GM12878 (cell line): Measurements from ENCODE around the gene SEC62. TPM values are rescaled to one million over a fixed set of nuclear protein-coding genes. Genes with fewer than 3 reads are reported as not detected.

Experiments used
- ATAC-seq: fragments of 200-7000 bp; cut with Tn5 transposase; 3 replicates; pipeline ENCODE4 v1.9.1; 2020; ENCODE audit warnings: mild to moderate bottlenecking, moderate library complexity
- BruUV-seq: library from RNA; stranded (reverse); fragments of 400-500 nt; replicated peaks from 2 replicates; lab custom pipeline; 2021; lab: Mats Ljungman, UMichigan
- CTCF ChIA-PET: fragments of 300-600 bp; sonication (Branson Sonifier 250); formaldehyde crosslinking; extraction: SDS; loops from one replicate; lab custom pipeline; 2021; ENCODE audit warnings: inconsistent platforms; lab: Yijun Ruan, JAX
- POLR2A ChIA-PET: fragments of 350-600 bp; formaldehyde crosslinking; extraction: SDS; loops from one replicate; lab custom pipeline; 2021; ENCODE audit warnings: inconsistent platforms; lab: Charles Lee
- RAD21 ChIA-PET: fragments of 300-600 bp; sonication (Branson Sonifier 250); formaldehyde crosslinking; loops from one replicate; lab custom pipeline; 2023; ENCODE audit warnings: antibody characterized with exemption; ENCODE audit not compliant: unreplicated experiment; lab: Charles Lee
- SMC1A ChIA-PET: fragments of 300-600 bp; sonication (Branson Sonifier 250); formaldehyde crosslinking; loops from one replicate; lab custom pipeline; 2023; ENCODE audit not compliant: unreplicated experiment, uncharacterized antibody; lab: Charles Lee
- DNase-seq: peaks from one replicate; pipeline ENCODE4 v3.0.0-alpha.2; 2011; ENCODE audit warnings: low read depth, low spot score
- FAIRE-seq: peaks from 3 replicates; lab custom pipeline; 2011; peaks lifted over from hg19 to GRCh38; lab: Jason Lieb, UNC
- H2AFZ ChIP-seq: 2 replicates; pipeline ENCODE4 v1.6.0; 2011; ENCODE audit warnings: low read depth, low read length, control low read depth; ENCODE audit not compliant: control insufficient read depth
- H3K27ac ChIP-seq: 2 replicates; pipeline ENCODE4 v1.5.1; 2011; ENCODE audit warnings: control low read depth; ENCODE audit not compliant: control insufficient read depth, insufficient read depth
- H3K27me3 ChIP-seq, 2 experiments: replicated peaks in 1 of 2; 2 replicates each; pipeline versions ENCODE4 v1.6.0 to v1.6.1; 2011; ENCODE audit warnings: low read length in 1 of 2; ENCODE audit not compliant: control insufficient read depth in 2 of 2, insufficient read depth in 2 of 2
- H3K36me3 ChIP-seq, 2 experiments: 2 replicates each; pipeline ENCODE4 v1.5.1; 2011; ENCODE audit warnings: low read length in 1 of 2; ENCODE audit not compliant: control insufficient read depth in 2 of 2, insufficient read depth in 2 of 2
- H3K4me1 ChIP-seq: 2 replicates; pipeline ENCODE4 v1.6.1; 2011; ENCODE audit warnings: mild to moderate bottlenecking, low read length, moderate library complexity, mixed read lengths; ENCODE audit not compliant: control insufficient read depth, insufficient read depth
- H3K4me2 ChIP-seq: 2 replicates; pipeline ENCODE4 v1.6.0; 2011; ENCODE audit warnings: control low read depth; ENCODE audit not compliant: control insufficient read depth, insufficient read depth
- H3K4me3 ChIP-seq: fragments of 200-600 bp; sonication (generic); 2 replicates; pipeline ENCODE4 v1.5.1; 2016
- H3K79me2 ChIP-seq: 2 replicates; pipeline ENCODE4 v1.6.0; 2011; ENCODE audit warnings: low read length; ENCODE audit not compliant: control insufficient read depth, insufficient read depth
- H3K9ac ChIP-seq: 2 replicates; pipeline ENCODE4 v1.8.0; 2011; ENCODE audit warnings: low read length, control low read depth, mixed read lengths; ENCODE audit not compliant: control insufficient read depth, insufficient read depth
- H3K9me3 ChIP-seq: replicated peaks from 3 replicates; pipeline ENCODE4 v1.5.1; 2011; ENCODE audit warnings: mild to moderate bottlenecking, low read length; ENCODE audit not compliant: control insufficient read depth, insufficient read depth
- H4K20me1 ChIP-seq: 2 replicates; pipeline ENCODE4 v1.6.0; 2011; ENCODE audit not compliant: control insufficient read depth, insufficient read depth
- ATF7 ChIP-seq: fragments of 450-650 bp; IDR thresholded peaks from 2 replicates; pipeline ENCODE4 v1.6.1; 2016; ENCODE audit warnings: low read depth, mild to moderate bottlenecking
- BACH1 ChIP-seq: fragments of 450-650 bp; IDR thresholded peaks from 2 replicates; pipeline ENCODE4 v1.6.1; 2017; ENCODE audit warnings: mild to moderate bottlenecking, borderline replicate concordance
- CREM ChIP-seq: IDR thresholded peaks from 2 replicates; pipeline ENCODE4 v1.6.1; 2014; ENCODE audit warnings: antibody characterized with exemption, low read depth
- E2F4 ChIP-seq: IDR thresholded peaks from 2 replicates; pipeline ENCODE4 v1.6.1; 2012; ENCODE audit warnings: low read depth, low read length, improper control_type of control experiment
- HDAC6 ChIP-seq: fragments of 200-600 bp; sonication (generic); IDR thresholded peaks from one replicate; pipeline ENCODE4 v1.8.0; 2017; ENCODE audit warnings: antibody characterized with exemption; ENCODE audit not compliant: unreplicated experiment
- MAX ChIP-seq: IDR thresholded peaks from 2 replicates; pipeline ENCODE4 v1.6.1; 2012; ENCODE audit warnings: low read depth, low read length, improper control_type of control experiment
- MLLT1 ChIP-seq: fragments of 450-650 bp; IDR thresholded peaks from 2 replicates; pipeline ENCODE4 v1.6.1; 2016; ENCODE audit warnings: mild to moderate bottlenecking
- RUNX3 ChIP-seq: IDR thresholded peaks from 2 replicates; pipeline ENCODE4 v1.6.1; 2012; ENCODE audit warnings: low read length, inconsistent platforms
- TCF3 ChIP-seq: IDR thresholded peaks from 2 replicates; pipeline ENCODE4 v1.6.1; 2012; ENCODE audit warnings: low read depth, mild to moderate bottlenecking, low read length, borderline replicate concordance; ENCODE audit not compliant: insufficient read depth
- YY1 ChIP-seq: IDR thresholded peaks from 2 replicates; pipeline ENCODE4 v1.6.1; 2011; ENCODE audit warnings: low read depth, mild to moderate bottlenecking, low read length
- ZBTB11 ChIP-seq: fragments of 450-650 bp; formaldehyde crosslinking; IDR thresholded peaks from 2 replicates; pipeline ENCODE4 v1.5.0; 2022; ENCODE audit warnings: mild to moderate bottlenecking, missing genetic modification characterization
- ZBTB33 ChIP-seq: fragments of 450-650 bp; IDR thresholded peaks from 2 replicates; pipeline ENCODE4 v1.6.1; 2017; ENCODE audit warnings: mild to moderate bottlenecking
- ZNF207 ChIP-seq: fragments of 450-650 bp; IDR thresholded peaks from 2 replicates; pipeline ENCODE4 v1.6.1; 2014; ENCODE audit warnings: antibody characterized with exemption, mild to moderate bottlenecking, borderline replicate concordance
- ZNF274 ChIP-seq: IDR thresholded peaks from one replicate; pipeline ENCODE4 v1.8.0; 2011; ENCODE audit not compliant: insufficient read length, insufficient read depth
- WGBS: methylation state at CpG from one replicate; pipeline ENCODE4 v1.1.6; 2016; ENCODE audit warnings: low lambda C conversion rate; ENCODE audit not compliant: insufficient replicate concordance, insufficient coverage; ENCODE audit errors: missing lambda C conversion rate; 5-methylcytosine and 5-hydroxymethylcytosine counted together
- in situ Hi-C: fragments of 300-500 bp; cut with MboI; formaldehyde crosslinking; loops from 9 replicates; pipeline ENCODE4 v1.14.3; 2018; ENCODE audit warnings: mixed read lengths
- intact Hi-C: fragments of 100-400 bp; cut with micrococcal nuclease; formaldehyde crosslinking; loops from one replicate; pipeline ENCODE4 v1.14.2; 2022; ENCODE audit not compliant: unreplicated experiment
- polyA plus RNA-seq, 11 experiments: library from polyadenylated mRNA; depleted of rRNA in 4 of 11; unstranded in 6 of 11; stranded (reverse) in 5 of 11; fragments of >200 nt; fragmentation: Nextera tagmentation in 4 of 11; fragmentation: Illumina TruSeq in 1 of 11; extraction: Ambion mirVana in 4 of 11; extraction: Trizol in 1 of 11; gene quantifications; 1 replicate in 1 of 11; 2 replicates in 10 of 11; pipeline versions ENCODE4 v1.2.1 to v1.2.3, GENCODE V29; 2011 to 2016; ENCODE audit warnings: inconsistent platforms in 2 of 11, missing spikeins in 2 of 11, low read depth in 1 of 11
- total RNA-seq, 4 experiments: library from RNA; depleted of rRNA in 3 of 4; stranded (reverse); fragments of >200 nt in 3 of 4; fragmentation: Illumina TruSeq in 1 of 4; extraction: Trizol in 1 of 4; gene quantifications; 2 replicates each; pipeline versions ENCODE4 v1.2.1 to v1.2.3, GENCODE V29; 2013 to 2021

The SEC62 gene
- total and polyA plus RNA-seq, 10 of the 15 experiments (the other 5 are each of a cell fraction or from before 2014, with no cell fraction given) = 25.6 to 270 (median 94.8) TPM

- TF ChIP-seq ZBTB11 (CRISPR knock-in tag) (no peak), RUNX3 (no peak), YY1 (no peak), ZNF274 (no peak)
These were observed 55.7 kb downstream of the SEC62 start (continued) for GRCh38 chr3:170022336-170022735.

- DNase-seq (no peak), ATAC-seq (no peak), FAIRE-seq (no peak)
- no peak overlapping the region for H3K9ac ChIP-seq
- H2AFZ ChIP-seq = no peak overlapping the region
- ChIA-PET SMC1A (interaction anchor here (1.0 kb wide), 1 partner anchor 93 kb away, joined by 3 read pairs; no protein-coding TSS in a partner anchor), POLR2A (no interaction called here), CTCF (interaction anchor here (0.9 kb wide), 1 partner anchor 8 kb away, joined by 3 read pairs; no protein-coding TSS in a partner anchor), RAD21 (no interaction called here)
- H3K9me3 ChIP-seq = no peaks in the 10 kb centered on the region
- no peaks in the 10 kb centered on the region for H3K4me1 ChIP-seq
- no peaks in the 10 kb centered on the region for H3K27me3 ChIP-seq
- in situ Hi-C loops = no loop called here
- no peaks in the 10 kb centered on the region for H4K20me1 ChIP-seq
- H3K4me2 ChIP-seq = no peak overlapping the region
- intact Hi-C loops = no loop called here
- H3K4me3 ChIP-seq = no peak overlapping the region
- H3K27ac ChIP-seq = no peak overlapping the region
- WGBS = 96% methylated on average over 1 of the region's 1 CpG
- no TSS peak for BruUV-seq
- H3K79me2 ChIP-seq = no peaks in the 10 kb centered on the region
- H3K36me3 ChIP-seq = no peaks in the 10 kb centered on the region
- TF ChIP-seq E2F4 = no peak
- TF ChIP-seq ZNF207 = no peak
- no peak for TF ChIP-seq TCF3
- TF ChIP-seq HDAC6 = no peak
- TF ChIP-seq MAX = no peak
- no peak for TF ChIP-seq CREM
- no peak for TF ChIP-seq ZBTB33
- no peak for TF ChIP-seq MLLT1
- TF ChIP-seq ATF7 = no peak
- TF ChIP-seq BACH1 = no peak
These were observed 56.6 kb downstream of the SEC62 start for GRCh38 chr3:170023165-170023564.
